CD14-positive monocyte (primary cell): Measurements from ENCODE around the gene TMEM119. TPM values are rescaled to one million over a fixed set of nuclear protein-coding genes. Genes with fewer than 3 reads are reported as not detected.

Source experiments
- DNase-seq, 3 donors: peaks; one replicate each; pipeline ENCODE4 v3.0.0-alpha.2; 2011 to 2022
- H2AFZ ChIP-seq: 2 replicates; pipeline ENCODE4 v1.6.0; 2012; ENCODE audit warnings: mild to moderate bottlenecking, low read depth, low read length, inconsistent platforms; ENCODE audit not compliant: insufficient read depth, poor library complexity, severe bottlenecking
- H3K27ac ChIP-seq, 2 donors: 1 replicate in 1 of 2; 2 replicates in 1 of 2; pipeline ENCODE4 v1.5.1; 2012 to 2013; ENCODE audit warnings: low read length in 2 of 2, control low read depth in 1 of 2, inconsistent platforms in 1 of 2, low read depth in 1 of 2, mild to moderate bottlenecking in 1 of 2
- H3K27me3 ChIP-seq, 2 donors: one replicate each; pipeline versions ENCODE4 v1.6.0 to v1.6.1; 2011 to 2013; ENCODE audit warnings: low read length in 2 of 2; ENCODE audit not compliant: control insufficient read depth in 2 of 2, insufficient read depth in 2 of 2
- H3K36me3 ChIP-seq, 2 donors: replicated peaks in 1 of 2; 1 replicate in 1 of 2; 2 replicates in 1 of 2; pipeline versions ENCODE4 v1.5.1 to v1.6.1; 2012 to 2013; ENCODE audit warnings: low read length in 2 of 2, control low read depth in 1 of 2, inconsistent platforms in 1 of 2, mild to moderate bottlenecking in 1 of 2; ENCODE audit not compliant: insufficient read depth in 2 of 2, control insufficient read depth in 1 of 2
- H3K4me1 ChIP-seq, 2 donors: 1 replicate in 1 of 2; 2 replicates in 1 of 2; pipeline versions ENCODE4 v1.5.1 to v1.6.1; 2012 to 2013; ENCODE audit warnings: low read length in 2 of 2, control low read depth in 1 of 2, inconsistent platforms in 1 of 2, mild to moderate bottlenecking in 1 of 2, moderate library complexity in 1 of 2; ENCODE audit not compliant: insufficient read depth in 2 of 2, control insufficient read depth in 1 of 2
- H3K4me2 ChIP-seq: replicated peaks from 2 replicates; pipeline ENCODE3; 2012; ENCODE audit warnings: low read length, moderate library complexity, mild to moderate bottlenecking; ENCODE audit not compliant: poor library complexity, severe bottlenecking; ENCODE audit errors: extremely low read depth
- H3K4me3 ChIP-seq, 3 experiments: fragments of 200-600 bp in 1 of 3; sonication (generic) in 1 of 3; replicated peaks in 1 of 3; 1 replicate in 2 of 3; 2 replicates in 1 of 3; pipeline ENCODE4 v1.5.1; 2011 to 2013; ENCODE audit warnings: low read length in 3 of 3, mild to moderate bottlenecking in 3 of 3, control low read depth in 2 of 3, low read depth in 2 of 3, inconsistent platforms in 1 of 3, moderate library complexity in 1 of 3
- H3K79me2 ChIP-seq: 2 replicates; pipeline ENCODE4 v1.6.0; 2012; ENCODE audit warnings: mild to moderate bottlenecking, control low read depth, inconsistent platforms, low read length, moderate library complexity; ENCODE audit not compliant: insufficient read depth
- H3K9ac ChIP-seq: 2 replicates; pipeline ENCODE4 v1.6.0; 2017; ENCODE audit warnings: low read length, mild to moderate bottlenecking; ENCODE audit not compliant: insufficient read depth, poor library complexity, severe bottlenecking
- H3K9me3 ChIP-seq, 2 donors: replicated peaks in 1 of 2; 1 replicate in 1 of 2; 2 replicates in 1 of 2; pipeline versions ENCODE4 v1.5.1 to v1.6.1; 2012 to 2013; ENCODE audit warnings: low read length in 2 of 2, control low read depth in 1 of 2; ENCODE audit not compliant: control insufficient read depth in 1 of 2, insufficient read depth in 1 of 2
- H4K20me1 ChIP-seq: 2 replicates; pipeline ENCODE4 v1.6.0; 2012; ENCODE audit warnings: mild to moderate bottlenecking, low read length, control low read depth, moderate library complexity; ENCODE audit not compliant: insufficient read depth
- H3K27ac Mint-ChIP-seq, 7 donors: one replicate each; pipeline ENCODE4 v1.8.0; 2020; ENCODE audit warnings: mild to moderate bottlenecking in 7 of 7, mixed read lengths in 7 of 7, moderate library complexity in 6 of 7, inconsistent platforms in 2 of 7
- H3K27me3 Mint-ChIP-seq, 3 donors: one replicate each; pipeline ENCODE4 v1.8.0; 2021 to 2022; ENCODE audit warnings: low read depth in 3 of 3, mild to moderate bottlenecking in 3 of 3, mixed read lengths in 3 of 3, moderate library complexity in 3 of 3, inconsistent platforms in 1 of 3
- H3K36me3 Mint-ChIP-seq, 2 donors: one replicate each; pipeline ENCODE4 v1.8.0; 2020; ENCODE audit warnings: mixed read lengths in 2 of 2, inconsistent platforms in 1 of 2, mild to moderate bottlenecking in 1 of 2
- H3K4me1 Mint-ChIP-seq: one replicate; pipeline ENCODE4 v1.8.0; 2020; ENCODE audit warnings: mild to moderate bottlenecking, mixed read lengths
- H3K4me3 Mint-ChIP-seq, 2 donors: one replicate each; pipeline ENCODE4 v1.8.0; 2020; ENCODE audit warnings: mild to moderate bottlenecking in 2 of 2, mixed read lengths in 2 of 2, moderate library complexity in 1 of 2
- H3K9me3 Mint-ChIP-seq, 7 donors: one replicate each; pipeline ENCODE4 v1.8.0; 2020 to 2022; ENCODE audit warnings: mixed read lengths in 7 of 7, mild to moderate bottlenecking in 6 of 7, moderate library complexity in 6 of 7, inconsistent platforms in 2 of 7
- CTCF ChIP-seq: fragments of 200-600 bp; IDR thresholded peaks from one replicate; pipeline ENCODE4 v1.8.0; 2022; ENCODE audit warnings: antibody characterized with exemption, mild to moderate bottlenecking
- WGBS: methylation state at CpG from one replicate; pipeline ENCODE4 v1.1.5; 2013; ENCODE audit warnings: missing lambda C conversion rate; ENCODE audit not compliant: insufficient coverage; 5-methylcytosine and 5-hydroxymethylcytosine counted together
- intact Hi-C, 2 donors: fragments of 100-400 bp; cut with micrococcal nuclease; formaldehyde crosslinking; loops; one replicate each; pipeline versions ENCODE4 v1.15.0 to v1.15.1; 2023
- polyA plus RNA-seq, 3 donors: library from polyadenylated mRNA; depleted of rRNA in 1 of 3; unstranded in 2 of 3; stranded (reverse) in 1 of 3; fragments of 300-500 nt in 2 of 3; fragments of >200 nt in 1 of 3; fragmentation: Illumina TruSeq in 2 of 3; gene quantifications; 1 replicate in 2 of 3; 2 replicates in 1 of 3; pipeline ENCODE4 v1.2.3, GENCODE V29; 2012 to 2021

Gene TMEM119
- polyA plus RNA-seq, 3 donors: 0.18 to 0.85 (median 0.56) TPM

GRCh38 chr12:108644811-108645120 lies 46.9 kb upstream of the TMEM119 start:
- H3K4me1 Mint-ChIP-seq: peaks cover 29% of the 10 kb centered on the region
- H3K27me3 Mint-ChIP-seq: no peaks in the 10 kb centered on the region
- Histone ChIP-seq H4K20me1 (peaks cover 27% of the 10 kb centered on the region), H3K4me2 (no peak overlapping the region), H3K27ac (peak overlapping the region in 1 of 2 donors; percentile 42), H3K4me1 (peaks cover 8 to 10% of the 10 kb centered on the region in 2 donors), H3K9me3 (no peaks in the 10 kb centered on the region), H3K9ac (no peak overlapping the region), H3K79me2 (no peaks in the 10 kb centered on the region), H2AFZ (no peak overlapping the region), H3K27me3 (no peaks in the 10 kb centered on the region), H3K4me3 (no peak overlapping the region), H3K36me3 (peaks cover 55 to 62% of the 10 kb centered on the region in 2 donors)
- H3K36me3 Mint-ChIP-seq: peaks cover 57 to 60% of the 10 kb centered on the region in 2 donors
- intact Hi-C loops: no loop called here
- H3K4me3 Mint-ChIP-seq: no peak overlapping the region
- no peak for DNase-seq
- TF ChIP-seq CTCF: no peak
- 95% methylated on average over 4 of the region's 7 CpGs for WGBS
- H3K27ac Mint-ChIP-seq: peak overlapping the region in 4 of 7 donors; percentile 5 to 20 (median 13)
- H3K9me3 Mint-ChIP-seq: peaks cover 0 to 2% (median 0%) of the 10 kb centered on the region in 7 donors

GRCh38 chr12:108643941-108644810 lies 46.3 kb upstream of the TMEM119 start:
- no peak for DNase-seq
- Histone ChIP-seq H4K20me1 (peaks cover 22% of the 10 kb centered on the region), H3K9ac (no peak overlapping the region), H3K36me3 (peaks cover 49 to 56% of the 10 kb centered on the region in 2 donors), H3K4me2 (no peak overlapping the region), H3K4me1 (peaks cover 8 to 10% of the 10 kb centered on the region in 2 donors), H3K9me3 (no peaks in the 10 kb centered on the region), H3K79me2 (no peaks in the 10 kb centered on the region), H3K27me3 (no peaks in the 10 kb centered on the region), H2AFZ (no peak overlapping the region), H3K4me3 (no peak overlapping the region), H3K27ac (peak overlapping the region in 1 of 2 donors; percentile 42)
- WGBS: 72% methylated on average over 10 of the region's 18 CpGs
- no peak overlapping the region for H3K4me3 Mint-ChIP-seq
- H3K9me3 Mint-ChIP-seq: peaks cover 0 to 2% (median 0%) of the 10 kb centered on the region in 7 donors
- peaks cover 51 to 55% of the 10 kb centered on the region in 2 donors for H3K36me3 Mint-ChIP-seq
- peaks cover 29% of the 10 kb centered on the region for H3K4me1 Mint-ChIP-seq
- peak overlapping the region in 6 of 7 donors; percentile 12 to 75 (median 66) for H3K27ac Mint-ChIP-seq
- TF ChIP-seq CTCF: no peak
- intact Hi-C loops: no loop called here
- H3K27me3 Mint-ChIP-seq: peaks cover 0 to 2% (median 0%) of the 10 kb centered on the region in 3 donors
